Mesenchymal stem cell (in vitro differentiated cells and primary cell): Measurements from ENCODE around the gene FBL. TPM values are rescaled to one million over a fixed set of nuclear protein-coding genes. Genes with fewer than 3 reads are reported as not detected.
"Not testable (repeated sequence)": the region's sequence is repeated elsewhere in the genome, so short reads cannot be mapped to it uniquely, and the experiment has no call there.

Experiments
- DNase-seq: peaks from one replicate; pipeline ENCODE4 v3.0.0-alpha.2; 2013
- H2AFZ ChIP-seq: one replicate; pipeline ENCODE4 v1.6.1; 2013; ENCODE audit warnings: low read depth, mild to moderate bottlenecking, control low read depth, inconsistent platforms, low read length, moderate library complexity
- H2AK5ac ChIP-seq: 2 replicates; pipeline ENCODE4 v1.6.1; 2013; ENCODE audit warnings: low read length, moderate library complexity, mild to moderate bottlenecking, inconsistent platforms; ENCODE audit not compliant: severe bottlenecking
- H2BK120ac ChIP-seq: one replicate; pipeline ENCODE4 v1.6.1; 2013; ENCODE audit warnings: low read depth, mild to moderate bottlenecking, inconsistent platforms, low read length, moderate library complexity
- H2BK12ac ChIP-seq, 2 experiments: one replicate each; pipeline ENCODE4 v1.6.1; 2013; ENCODE audit warnings: inconsistent platforms in 2 of 2, low read length in 2 of 2, mild to moderate bottlenecking in 2 of 2, moderate library complexity in 2 of 2, control low read depth in 1 of 2
- H2BK15ac ChIP-seq: one replicate; pipeline ENCODE4 v1.6.1; 2013; ENCODE audit warnings: mild to moderate bottlenecking, low read depth, inconsistent platforms; ENCODE audit not compliant: poor library complexity, severe bottlenecking
- H2BK5ac ChIP-seq: 2 replicates; pipeline ENCODE4 v1.6.1; 2013; ENCODE audit warnings: low read depth, mild to moderate bottlenecking, low read length, control low read depth, inconsistent platforms; ENCODE audit not compliant: poor library complexity, severe bottlenecking
- H3K14ac ChIP-seq, 2 experiments: one replicate each; pipeline ENCODE4 v1.6.1; 2013; ENCODE audit warnings: inconsistent platforms in 2 of 2, low read length in 2 of 2, control low read depth in 1 of 2, mild to moderate bottlenecking in 1 of 2, moderate library complexity in 1 of 2
- H3K18ac ChIP-seq, 2 experiments: one replicate each; pipeline ENCODE4 v1.6.1; 2013; ENCODE audit warnings: inconsistent platforms in 2 of 2, low read length in 2 of 2, control low read depth in 1 of 2, low read depth in 1 of 2, mild to moderate bottlenecking in 1 of 2
- H3K23ac ChIP-seq, 2 experiments: one replicate each; pipeline ENCODE4 v1.6.1; 2013; ENCODE audit warnings: inconsistent platforms in 2 of 2, low read length in 2 of 2, mild to moderate bottlenecking in 2 of 2, moderate library complexity in 2 of 2, control low read depth in 1 of 2
- H3K27ac ChIP-seq: 2 replicates; pipeline ENCODE4 v1.5.1; 2013; ENCODE audit warnings: mild to moderate bottlenecking, moderate library complexity, low read length, control low read depth, inconsistent platforms; ENCODE audit not compliant: poor library complexity, severe bottlenecking
- H3K27me3 ChIP-seq, 2 experiments: 2 replicates each; pipeline versions ENCODE4 v1.6.1 to v1.7.0; 2013; ENCODE audit warnings: low read length in 2 of 2, mild to moderate bottlenecking in 2 of 2, moderate library complexity in 2 of 2, control low read depth in 1 of 2, inconsistent platforms in 1 of 2; ENCODE audit not compliant: control insufficient read depth in 1 of 2, insufficient read depth in 1 of 2
- H3K36me3 ChIP-seq, 2 experiments: 2 replicates each; pipeline versions ENCODE4 v1.6.1 to v1.7.0; 2013; ENCODE audit warnings: low read length in 2 of 2, control low read depth in 1 of 2, inconsistent platforms in 1 of 2, low read depth in 1 of 2, mild to moderate bottlenecking in 1 of 2; ENCODE audit not compliant: insufficient read depth in 2 of 2, control insufficient read depth in 1 of 2
- H3K4ac ChIP-seq, 2 experiments: one replicate each; pipeline ENCODE4 v1.6.1; 2013; ENCODE audit warnings: inconsistent platforms in 2 of 2, low read length in 2 of 2, mild to moderate bottlenecking in 2 of 2, moderate library complexity in 2 of 2, control low read depth in 1 of 2, low read depth in 1 of 2
- H3K4me1 ChIP-seq: 2 replicates; pipeline ENCODE4 v1.6.1; 2013; ENCODE audit warnings: low read depth, low read length, control low read depth; ENCODE audit not compliant: control insufficient read depth, insufficient read depth
- H3K4me2 ChIP-seq: 2 replicates; pipeline ENCODE4 v1.6.1; 2013; ENCODE audit warnings: low read length, mild to moderate bottlenecking, inconsistent platforms; ENCODE audit not compliant: poor library complexity, severe bottlenecking
- H3K4me3 ChIP-seq, 2 experiments: 2 replicates each; pipeline versions ENCODE4 v1.5.1 to v1.7.0; 2013; ENCODE audit warnings: low read length in 2 of 2, mild to moderate bottlenecking in 2 of 2, control low read depth in 1 of 2, low read depth in 1 of 2; ENCODE audit not compliant: insufficient read depth in 1 of 2
- H3K79me1 ChIP-seq: replicated peaks from 2 replicates; pipeline ENCODE4 v1.6.1; 2013; ENCODE audit warnings: mild to moderate bottlenecking, control low read depth, low read length, inconsistent platforms; ENCODE audit not compliant: poor library complexity, severe bottlenecking
- H3K9ac ChIP-seq: 2 replicates; pipeline ENCODE4 v1.7.0; 2013; ENCODE audit warnings: mild to moderate bottlenecking, low read length, moderate library complexity
- H3K9me3 ChIP-seq: 2 replicates; pipeline ENCODE4 v1.7.0; 2013; ENCODE audit warnings: mild to moderate bottlenecking, low read length; ENCODE audit not compliant: control insufficient read depth
- H4K8ac ChIP-seq: one replicate; pipeline ENCODE4 v1.6.1; 2013; ENCODE audit warnings: inconsistent platforms, mild to moderate bottlenecking, low read length, moderate library complexity
- H4K91ac ChIP-seq: one replicate; pipeline ENCODE4 v1.6.1; 2013; ENCODE audit warnings: mild to moderate bottlenecking, low read length, inconsistent platforms
- WGBS: methylation state at CpG from one replicate; pipeline ENCODE4 v1.1.7; 2013; ENCODE audit warnings: mixed read lengths; 5-methylcytosine and 5-hydroxymethylcytosine counted together
- polyA plus RNA-seq, 2 experiments: library from polyadenylated mRNA; stranded (reverse); fragments of 200-250 nt; gene quantifications; one replicate each; pipeline ENCODE4 v1.2.3, GENCODE V29; 2013

FBL gene
- polyA plus RNA-seq (2013, experiment 1 of 2) = 147 TPM
- 134 TPM for polyA plus RNA-seq (2013, experiment 2 of 2)

GRCh38 chr19:39845933-39846677, at the start of gene FBL:
TSS of gene FBL (minus strand) at chr19:39846379. CDS start at chr19:39846300, 79 bp downstream.
- peaks cover 2% of the 10 kb centered on the region for H3K79me1 ChIP-seq
- no peak within 1 kb of the TSS for H2BK15ac ChIP-seq
- under 1% methylated on average over 57 of the region's 57 CpGs for WGBS
- H3K23ac ChIP-seq = no peak within 1 kb of the TSS
- H3K4ac ChIP-seq = peak within 1 kb of the TSS; percentile 35 to 60
- H3K9me3 ChIP-seq = no peaks in the 10 kb centered on the region
- peak within 1 kb of the TSS in 1 of 2 experiments; percentile 38 for H3K14ac ChIP-seq
- H3K27ac ChIP-seq = peak within 1 kb of the TSS; percentile 65
- peak within 1 kb of the TSS; percentile 53 for H4K91ac ChIP-seq
- H3K9ac ChIP-seq = peak within 1 kb of the TSS; percentile 94
- peak; percentile 89 for DNase-seq
- no peaks in the 10 kb centered on the region for H3K36me3 ChIP-seq
- H3K18ac ChIP-seq = peak within 1 kb of the TSS; percentile 61 to 92
- no peak within 1 kb of the TSS for H2BK5ac ChIP-seq
- H2BK12ac ChIP-seq = no peak within 1 kb of the TSS
- H3K27me3 ChIP-seq = peaks cover 0 to 5% of the 10 kb centered on the region in 2 experiments
- peak within 1 kb of the TSS; percentile 73 for H2AFZ ChIP-seq
- H3K4me2 ChIP-seq = peak within 1 kb of the TSS; percentile 81
- no peak within 1 kb of the TSS for H2BK120ac ChIP-seq
- H4K8ac ChIP-seq = peak within 1 kb of the TSS; percentile 95
- no peak within 1 kb of the TSS for H2AK5ac ChIP-seq
- peaks cover 16% of the 10 kb centered on the region for H3K4me1 ChIP-seq
- peak within 1 kb of the TSS; percentile 77 to 96 for H3K4me3 ChIP-seq

GRCh38 chr19:39895096-39895495, 48.9 kb upstream of the FBL start:
- H4K8ac ChIP-seq, H3K79me1 ChIP-seq, H3K4ac ChIP-seq, H3K18ac ChIP-seq, H3K9ac ChIP-seq, H3K4me1 ChIP-seq, H2AFZ ChIP-seq, H3K9me3 ChIP-seq, H2BK5ac ChIP-seq, H2BK12ac ChIP-seq, DNase-seq, H3K27ac ChIP-seq, H3K36me3 ChIP-seq, H2BK15ac ChIP-seq, H3K4me2 ChIP-seq, H4K91ac ChIP-seq, H2BK120ac ChIP-seq, H3K14ac ChIP-seq, H2AK5ac ChIP-seq, H3K4me3 ChIP-seq, H3K23ac ChIP-seq: not testable (repeated sequence)
- 95% methylated on average over 7 of the region's 11 CpGs for WGBS
- H3K27me3 ChIP-seq = peaks cover 0 to 26% of the 10 kb centered on the region in 2 experiments

- H2AFZ ChIP-seq, H2AK5ac ChIP-seq, H3K4me3 ChIP-seq, H3K4me1 ChIP-seq, H2BK120ac ChIP-seq, H3K4ac ChIP-seq, H2BK15ac ChIP-seq, H2BK5ac ChIP-seq, H3K27ac ChIP-seq, H3K18ac ChIP-seq, H3K9me3 ChIP-seq, H3K9ac ChIP-seq, H3K79me1 ChIP-seq, H3K14ac ChIP-seq, H3K36me3 ChIP-seq, DNase-seq, H4K8ac ChIP-seq, H3K4me2 ChIP-seq, H2BK12ac ChIP-seq, H4K91ac ChIP-seq, H3K23ac ChIP-seq: not testable (repeated sequence)
- H3K27me3 ChIP-seq = peaks cover 0 to 26% of the 10 kb centered on the region in 2 experiments
- 88% methylated on average over 11 of the region's 16 CpGs for WGBS
Observed at GRCh38 chr19:39894236-39894606, 48.0 kb upstream of the FBL start.

DNA sequence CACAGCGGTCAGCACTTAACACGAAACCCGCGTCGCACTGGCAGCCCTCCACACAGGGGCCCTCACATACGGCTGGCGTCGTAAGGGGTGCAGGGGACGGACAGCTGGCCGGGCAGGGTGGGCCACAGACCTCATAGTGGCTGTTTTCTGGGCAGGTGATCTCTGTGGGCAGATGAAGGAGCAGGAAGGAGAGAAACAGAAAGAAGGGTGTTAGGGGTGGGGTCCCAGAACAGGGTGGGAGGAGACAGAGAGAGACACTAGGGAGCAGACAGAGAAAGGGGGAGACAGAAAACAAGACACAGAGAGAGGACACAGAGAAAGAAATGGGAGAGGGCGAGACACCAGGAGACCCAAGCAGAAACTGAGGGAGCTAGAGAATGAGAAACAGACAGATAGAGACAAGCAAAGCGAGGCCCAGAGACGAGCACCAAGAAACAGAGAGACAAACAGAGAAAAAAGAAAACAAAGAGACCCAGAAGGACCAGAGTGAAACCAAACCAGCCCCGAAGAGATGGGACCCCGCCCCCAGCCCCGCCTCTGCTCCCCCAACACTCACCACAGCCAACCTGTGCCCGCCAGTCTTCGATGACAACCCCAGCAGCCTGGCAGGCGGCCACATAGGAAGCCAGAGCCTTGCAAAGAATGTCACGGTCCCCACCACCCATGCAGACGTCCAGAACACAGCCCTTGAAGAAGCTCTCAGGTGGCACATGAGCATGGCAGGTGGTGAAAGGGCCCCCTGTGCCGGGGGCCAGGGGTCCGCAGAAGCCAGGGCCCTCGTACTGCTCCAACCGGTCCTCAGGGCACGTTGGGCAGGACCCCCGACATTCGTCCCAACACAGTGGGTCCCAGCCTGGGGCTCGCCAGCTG, 47.4 kb upstream of the FBL start:
- not testable (repeated sequence) for H3K36me3 ChIP-seq, H4K8ac ChIP-seq, H2BK5ac ChIP-seq, H2AFZ ChIP-seq, H2BK120ac ChIP-seq, H3K4me2 ChIP-seq, H3K9ac ChIP-seq, H3K4me1 ChIP-seq, H2AK5ac ChIP-seq, H3K18ac ChIP-seq, DNase-seq, H3K23ac ChIP-seq, H3K9me3 ChIP-seq, H3K14ac ChIP-seq, H3K4me3 ChIP-seq, H3K79me1 ChIP-seq, H2BK15ac ChIP-seq, H2BK12ac ChIP-seq, H4K91ac ChIP-seq, H3K4ac ChIP-seq, H3K27ac ChIP-seq
- WGBS = 80% methylated on average over 17 of the region's 29 CpGs
- H3K27me3 ChIP-seq = peaks cover 0 to 26% of the 10 kb centered on the region in 2 experiments
